Lower lobe of right lung (tissue), 2 donors: ENCODE results near the gene KIAA1586. TPM values are rescaled to one million over a fixed set of nuclear protein-coding genes. Genes with fewer than 3 reads are reported as not detected.
"Not testable (repeated sequence)": the region's sequence is repeated elsewhere in the genome, so short reads cannot be mapped to it uniquely, and the experiment has no call there.

Experiments used
- ATAC-seq, 2 donors: fragments of 200-7000 bp; cut with Tn5 transposase; one replicate each; pipeline ENCODE4 v1.9.1; 2020 to 2022; ENCODE audit warnings: mild to moderate bottlenecking in 2 of 2, moderate library complexity in 2 of 2
- DNase-seq: peaks from one replicate; pipeline ENCODE4 v3.0.0-alpha.2; 2020
- H3K27ac ChIP-seq: fragments of 200-600 bp; one replicate; pipeline ENCODE4 v1.8.0; 2022
- H3K27me3 ChIP-seq: fragments of 200-600 bp; one replicate; pipeline ENCODE4 v1.8.0; 2022; ENCODE audit warnings: low read depth
- H3K36me3 ChIP-seq: fragments of 200-600 bp; one replicate; pipeline ENCODE4 v1.8.0; 2022; ENCODE audit warnings: mild to moderate bottlenecking
- H3K4me1 ChIP-seq: fragments of 200-600 bp; one replicate; pipeline ENCODE4 v1.8.0; 2022
- H3K4me3 ChIP-seq: fragments of 200-600 bp; one replicate; pipeline ENCODE4 v1.8.0; 2022; ENCODE audit warnings: mild to moderate bottlenecking
- H3K9me3 ChIP-seq: fragments of 200-600 bp; one replicate; pipeline ENCODE4 v1.8.0; 2022
- intact Hi-C: fragments of 100-400 bp; cut with DNase I; formaldehyde crosslinking; loops from one replicate; pipeline ENCODE4 v1.11.0; 2022
- long read RNA-seq: library from polyadenylated mRNA; unstranded; transcript quantifications from one replicate; pipeline ENCODE4 v2.0.0, GENCODE V29; 2021
- total RNA-seq: library from RNA; stranded (reverse); fragmentation: NEBNext Ultra II Directional; extraction: Animal tissue kit (Norgen Biotek cat#: 25700); gene quantifications from one replicate; pipeline ENCODE4 v1.2.1, GENCODE V29; 2021
- TF ChIP-seq, protein P1 (sequence below): fragments of 200-600 bp; IDR thresholded peaks from one replicate; pipeline ENCODE4 v1.8.0; 2022; ENCODE audit warnings: antibody characterized with exemption, mild to moderate bottlenecking
- donor health status: DM: no; HTN: yes; CAD: no; lungs with severe emphysema.

The KIAA1586 gene, protein sequence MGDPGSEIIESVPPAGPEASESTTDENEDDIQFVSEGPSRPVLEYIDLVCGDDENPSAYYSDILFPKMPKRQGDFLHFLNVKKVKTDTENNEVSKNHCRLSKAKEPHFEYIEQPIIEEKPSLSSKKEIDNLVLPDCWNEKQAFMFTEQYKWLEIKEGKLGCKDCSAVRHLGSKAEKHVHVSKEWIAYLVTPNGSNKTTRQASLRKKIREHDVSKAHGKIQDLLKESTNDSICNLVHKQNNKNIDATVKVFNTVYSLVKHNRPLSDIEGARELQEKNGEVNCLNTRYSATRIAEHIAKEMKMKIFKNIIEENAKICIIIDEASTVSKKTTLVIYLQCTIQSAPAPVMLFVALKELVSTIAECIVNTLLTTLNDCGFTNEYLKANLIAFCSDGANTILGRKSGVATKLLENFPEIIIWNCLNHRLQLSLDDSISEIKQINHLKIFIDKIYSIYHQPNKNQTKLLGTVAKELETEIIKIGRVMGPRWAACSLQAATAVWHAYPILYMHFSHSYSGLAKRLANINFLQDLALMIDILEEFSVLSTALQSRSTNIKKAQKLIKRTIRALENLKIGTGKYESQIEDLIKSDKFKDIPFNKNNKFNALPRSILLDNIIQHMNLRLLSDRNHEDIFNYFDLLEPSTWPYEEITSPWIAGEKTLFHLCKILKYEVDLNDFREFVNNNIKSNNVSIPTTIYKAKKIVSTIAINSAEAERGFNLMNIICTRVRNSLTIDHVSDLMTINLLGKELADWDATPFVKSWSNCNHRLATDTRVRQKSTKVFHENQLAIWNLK
- 10.2 TPM for total RNA-seq
- long read RNA-seq, transcript KIAA1586-201 (4 exons, 2,933 nt), result major isoform, 5 of 13 reads
- long read RNA-seq, partial matches to known transcripts, result 1 of 13 reads
- long read RNA-seq, other reads (novel, unspliced or antisense), result 4 of 13 reads

DNA sequence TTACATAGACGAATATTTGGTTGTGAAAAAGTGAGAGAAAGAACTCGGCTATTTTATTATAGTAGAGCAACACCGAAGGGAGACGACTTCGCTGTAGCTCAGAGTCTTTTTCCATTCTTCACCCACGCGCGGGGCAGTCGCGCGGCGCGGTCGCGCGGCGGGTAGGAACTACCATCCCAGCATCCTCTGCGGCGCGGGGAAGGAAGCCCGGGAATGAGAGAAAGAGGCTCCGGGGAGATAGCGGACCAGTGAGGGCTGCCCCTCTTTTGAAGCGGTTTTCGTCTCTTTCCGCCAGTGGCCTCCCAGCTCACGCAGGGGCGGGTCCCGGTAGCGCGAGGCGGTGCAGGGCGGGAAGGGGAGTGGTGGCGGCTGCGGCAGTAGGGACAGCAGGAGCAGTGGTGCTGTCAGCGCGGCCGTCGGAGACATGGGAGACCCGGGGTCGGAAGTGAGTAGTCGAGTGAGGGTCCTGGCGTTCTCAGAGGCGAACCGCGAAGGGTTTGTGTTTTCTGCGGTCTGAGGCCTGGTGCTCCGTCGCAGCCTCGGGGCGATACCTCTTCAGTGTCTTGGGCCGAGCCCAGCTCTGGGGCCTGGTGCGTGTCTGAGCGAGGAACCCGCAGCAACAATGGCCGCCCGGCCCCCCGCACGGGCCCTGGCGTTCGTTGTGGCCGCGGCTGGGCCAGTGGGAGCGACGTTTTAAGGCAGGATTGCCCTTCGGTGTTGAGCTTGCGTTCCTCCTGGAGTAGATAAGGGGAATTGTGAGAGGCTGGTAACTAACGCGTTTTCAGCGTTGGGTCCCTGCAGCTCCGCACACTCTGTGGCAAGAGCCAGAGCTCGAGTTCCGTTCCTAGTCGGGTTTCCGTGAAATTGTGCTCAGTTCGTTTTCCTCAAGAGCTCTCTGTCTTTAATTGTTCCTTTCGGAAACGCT is at the start of gene KIAA1586:
Gene KIAA1586, plus strand, starts transcription at position 362 of the 925 bp plus-strand sequence. Its CDS starts 63 bp downstream, at position 425.
- H3K27me3 ChIP-seq, H3K9me3 ChIP-seq, intact Hi-C loops: not testable (repeated sequence)
- Histone ChIP-seq H3K27ac (peak within 1 kb of the TSS; percentile 73), H3K4me3 (peak within 1 kb of the TSS; percentile 64), H3K4me1 (peaks cover 16% of the 10 kb centered on the region), H3K36me3 (peaks cover 15% of the 10 kb centered on the region)
- ATAC-seq, result peak; percentile 99
- DNase-seq, result peak; percentile 91

DNA sequence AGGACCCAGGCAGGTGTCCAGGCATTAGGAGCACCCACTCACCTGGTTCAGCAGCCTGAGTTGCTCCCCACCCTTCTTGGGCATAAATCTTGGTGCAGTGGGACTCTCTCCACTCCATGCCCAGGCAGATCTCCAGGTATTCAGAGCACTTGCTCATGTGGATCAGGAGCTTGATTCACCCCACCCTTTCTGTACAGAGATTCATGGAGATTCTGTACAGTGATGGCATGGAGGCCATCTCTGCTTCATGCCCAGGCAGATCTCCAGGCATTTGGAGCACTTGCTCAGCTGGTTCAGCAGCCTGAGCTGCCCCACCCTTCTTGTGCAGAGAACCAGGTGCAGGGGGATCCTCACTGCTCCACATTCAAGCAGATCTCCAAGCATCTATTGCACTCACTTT is 47.4 kb upstream of the KIAA1586 start:
- Histone ChIP-seq H3K36me3 (no peaks in the 10 kb centered on the region), H3K27ac (no peak overlapping the region), H3K4me1 (no peaks in the 10 kb centered on the region), H3K27me3 (no peaks in the 10 kb centered on the region), H3K4me3 (no peak overlapping the region), H3K9me3 (no peaks in the 10 kb centered on the region)
- DNase-seq (no peak), ATAC-seq (no peak)
- intact Hi-C loops, result no loop called here
- TF ChIP-seq, protein P1, sequence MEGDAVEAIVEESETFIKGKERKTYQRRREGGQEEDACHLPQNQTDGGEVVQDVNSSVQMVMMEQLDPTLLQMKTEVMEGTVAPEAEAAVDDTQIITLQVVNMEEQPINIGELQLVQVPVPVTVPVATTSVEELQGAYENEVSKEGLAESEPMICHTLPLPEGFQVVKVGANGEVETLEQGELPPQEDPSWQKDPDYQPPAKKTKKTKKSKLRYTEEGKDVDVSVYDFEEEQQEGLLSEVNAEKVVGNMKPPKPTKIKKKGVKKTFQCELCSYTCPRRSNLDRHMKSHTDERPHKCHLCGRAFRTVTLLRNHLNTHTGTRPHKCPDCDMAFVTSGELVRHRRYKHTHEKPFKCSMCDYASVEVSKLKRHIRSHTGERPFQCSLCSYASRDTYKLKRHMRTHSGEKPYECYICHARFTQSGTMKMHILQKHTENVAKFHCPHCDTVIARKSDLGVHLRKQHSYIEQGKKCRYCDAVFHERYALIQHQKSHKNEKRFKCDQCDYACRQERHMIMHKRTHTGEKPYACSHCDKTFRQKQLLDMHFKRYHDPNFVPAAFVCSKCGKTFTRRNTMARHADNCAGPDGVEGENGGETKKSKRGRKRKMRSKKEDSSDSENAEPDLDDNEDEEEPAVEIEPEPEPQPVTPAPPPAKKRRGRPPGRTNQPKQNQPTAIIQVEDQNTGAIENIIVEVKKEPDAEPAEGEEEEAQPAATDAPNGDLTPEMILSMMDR, result no peak

DNA sequence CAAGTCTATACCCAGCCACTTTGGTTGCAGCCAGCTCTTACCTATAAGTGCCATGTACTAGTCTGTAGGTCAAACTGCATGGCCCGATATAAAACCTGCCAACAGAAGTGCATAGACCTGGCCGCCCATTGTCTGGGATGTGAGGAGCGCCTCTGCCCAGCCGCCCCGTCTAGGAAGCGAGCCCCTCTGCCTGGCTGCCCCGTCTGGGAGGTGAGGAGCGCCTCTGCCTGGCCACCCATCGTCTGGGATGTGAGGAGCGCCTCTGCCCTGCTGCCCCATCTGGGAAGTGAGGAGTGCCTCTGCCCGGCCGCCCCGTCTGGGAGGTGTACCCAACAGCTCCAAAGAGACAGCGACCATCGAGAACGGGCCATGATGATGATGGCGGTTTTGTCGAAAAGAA is 46.7 kb upstream of the KIAA1586 start:
- intact Hi-C loops, H3K9me3 ChIP-seq, ATAC-seq, H3K27ac ChIP-seq, H3K4me1 ChIP-seq, DNase-seq, H3K4me3 ChIP-seq, H3K27me3 ChIP-seq, H3K36me3 ChIP-seq: not testable (repeated sequence)

DNA sequence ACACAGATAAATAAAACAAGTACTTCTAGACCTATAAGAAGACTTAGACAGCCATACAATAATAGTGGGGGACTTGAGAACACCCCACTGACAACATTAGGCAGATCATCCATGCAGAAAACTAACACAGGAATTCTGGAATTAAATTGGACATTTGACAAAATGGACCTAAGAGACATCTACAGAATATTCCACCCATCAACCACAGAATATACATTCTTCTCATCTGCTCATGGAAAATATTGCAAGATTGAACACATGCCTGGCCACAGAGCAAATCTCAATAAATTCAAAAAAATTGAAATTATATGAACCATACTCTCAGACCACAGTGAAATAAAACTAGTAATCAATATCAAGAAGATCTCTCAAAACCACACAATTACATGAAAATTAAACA is 44.3 kb upstream of the KIAA1586 start:
- intact Hi-C loops, result no loop called here
- DNase-seq, result no peak
- TF ChIP-seq, protein P1, result no peak
- Histone ChIP-seq H3K4me1 (no peaks in the 10 kb centered on the region), H3K4me3 (no peak overlapping the region), H3K27me3 (no peaks in the 10 kb centered on the region), H3K36me3 (no peaks in the 10 kb centered on the region), H3K9me3 (no peaks in the 10 kb centered on the region), H3K27ac (no peak overlapping the region)
- ATAC-seq, result no peak

DNA sequence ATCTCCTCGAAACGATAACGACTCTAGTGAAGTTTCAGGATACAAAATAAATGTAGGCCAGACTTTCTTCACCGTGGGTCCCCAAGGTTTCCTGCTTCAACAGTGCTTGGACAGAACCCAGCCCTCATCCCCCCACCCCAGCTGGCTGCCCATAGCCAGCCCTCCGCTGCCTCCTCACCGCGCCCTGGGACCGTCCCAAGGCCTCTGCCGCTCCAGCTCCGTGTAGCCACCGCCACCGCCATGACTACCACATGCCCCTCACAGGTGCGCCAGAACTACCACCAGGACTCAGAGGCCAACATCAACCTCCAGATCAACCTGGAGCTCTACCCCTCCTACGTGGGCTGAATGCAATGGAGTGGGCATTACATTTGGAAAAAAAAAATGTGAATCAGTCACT is 42.2 kb upstream of the KIAA1586 start:
- no peak for ATAC-seq
- H3K4me1 ChIP-seq, result no peaks in the 10 kb centered on the region
- H3K27me3 ChIP-seq, result no peaks in the 10 kb centered on the region
- H3K36me3 ChIP-seq, result no peaks in the 10 kb centered on the region
- H3K4me3 ChIP-seq, result no peak overlapping the region
- TF ChIP-seq, protein P1, result no peak
- no peak for DNase-seq
- intact Hi-C loops, result no loop called here
- H3K9me3 ChIP-seq, result no peaks in the 10 kb centered on the region
- no peak overlapping the region for H3K27ac ChIP-seq

DNA sequence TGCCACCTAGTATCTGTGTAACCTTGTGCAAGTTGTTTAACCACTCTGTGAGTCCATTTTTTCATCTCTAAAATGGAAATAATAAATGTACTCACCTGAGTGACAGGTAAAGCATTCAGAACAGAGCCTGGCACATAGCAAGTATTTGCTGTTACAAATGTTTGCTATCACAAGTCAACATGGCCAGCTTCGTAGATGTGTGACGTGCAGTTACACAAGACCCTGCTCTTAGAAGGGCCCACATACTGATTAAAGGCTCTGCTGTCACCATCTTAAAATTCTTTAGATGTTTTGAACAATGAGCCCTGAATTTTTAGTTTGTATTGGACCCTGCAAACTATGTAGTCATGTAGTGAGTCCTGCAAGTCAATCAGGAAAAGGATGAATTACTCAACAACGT is 40.4 kb upstream of the KIAA1586 start:
- no peaks in the 10 kb centered on the region for H3K36me3 ChIP-seq
- no peaks in the 10 kb centered on the region for H3K4me1 ChIP-seq
- TF ChIP-seq, protein P1, result no peak
- H3K27ac ChIP-seq, result no peak overlapping the region
- H3K9me3 ChIP-seq, result no peaks in the 10 kb centered on the region
- intact Hi-C loops, result no loop called here
- peak in 1 of 2 donors; percentile 18 for ATAC-seq
- H3K4me3 ChIP-seq, result no peak overlapping the region
- DNase-seq, result no peak
- no peaks in the 10 kb centered on the region for H3K27me3 ChIP-seq

DNA sequence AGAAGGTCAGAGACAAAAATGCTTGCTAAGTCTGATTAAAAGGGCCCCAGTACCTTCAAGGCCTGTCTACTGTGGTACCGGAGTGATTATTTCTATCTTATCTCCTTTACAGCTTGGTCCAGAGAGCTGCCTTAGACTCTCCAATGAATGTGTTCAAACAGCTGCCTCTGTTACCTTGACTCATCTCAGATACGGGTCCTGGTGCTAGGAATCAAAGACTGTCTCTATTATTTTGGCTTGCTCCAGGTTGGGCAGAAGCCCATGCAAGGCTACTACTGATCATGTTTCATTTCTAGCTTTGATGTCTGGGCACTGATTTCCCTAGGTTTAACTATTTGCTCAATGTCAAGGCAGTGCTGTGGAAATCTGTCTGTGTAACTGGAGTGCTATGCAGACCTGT is 38.4 kb upstream of the KIAA1586 start:
- intact Hi-C loops, DNase-seq, H3K4me3 ChIP-seq, H3K4me1 ChIP-seq, ATAC-seq, H3K9me3 ChIP-seq, H3K27me3 ChIP-seq, H3K27ac ChIP-seq, H3K36me3 ChIP-seq: not testable (repeated sequence)
